SW 1271 (cell line): Measurements from ENCODE around the gene BCAS4.
"Not testable (repeated sequence)": the region's sequence is repeated elsewhere in the genome, so short reads cannot be mapped to it uniquely, and the experiment has no call there.

Source experiments
- DNase-seq, 2 experiments: peaks; one replicate each; lab custom pipeline; 2025; lab: John Stamatoyannopoulos, UW

The BCAS4 gene

GRCh38 chr20:50876063-50876685, 81.3 kb downstream of the BCAS4 start:
- DNase-seq = no peak

- no peak for DNase-seq
These were observed 82.0 kb downstream of the BCAS4 start for GRCh38 chr20:50876816-50877215.

DNA sequence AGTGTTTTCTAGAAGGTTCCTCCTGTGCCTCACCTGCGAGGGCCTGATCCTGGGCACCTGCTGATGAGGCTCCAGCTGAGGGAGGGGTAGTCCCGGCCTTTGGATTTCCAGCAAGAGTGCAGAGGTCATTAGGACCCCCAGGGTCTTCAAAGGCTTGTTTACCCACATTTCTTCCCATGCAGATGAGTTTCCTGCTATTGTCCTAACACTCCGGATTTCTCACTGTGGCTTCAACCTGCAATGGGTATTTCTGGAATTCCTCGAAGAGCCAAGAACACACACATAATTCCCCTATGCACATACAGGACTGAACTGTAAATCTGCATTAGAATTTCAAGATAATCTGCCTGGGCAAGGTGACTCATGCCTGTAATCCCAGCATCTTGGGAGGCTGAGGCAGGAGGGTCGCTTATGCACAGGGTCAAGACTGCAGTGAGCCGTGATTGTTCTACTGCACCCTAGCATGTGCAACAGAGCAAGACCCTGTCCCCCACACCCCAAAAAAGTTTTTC, 82.4 kb downstream of the BCAS4 start:
- no peak for DNase-seq

DNA sequence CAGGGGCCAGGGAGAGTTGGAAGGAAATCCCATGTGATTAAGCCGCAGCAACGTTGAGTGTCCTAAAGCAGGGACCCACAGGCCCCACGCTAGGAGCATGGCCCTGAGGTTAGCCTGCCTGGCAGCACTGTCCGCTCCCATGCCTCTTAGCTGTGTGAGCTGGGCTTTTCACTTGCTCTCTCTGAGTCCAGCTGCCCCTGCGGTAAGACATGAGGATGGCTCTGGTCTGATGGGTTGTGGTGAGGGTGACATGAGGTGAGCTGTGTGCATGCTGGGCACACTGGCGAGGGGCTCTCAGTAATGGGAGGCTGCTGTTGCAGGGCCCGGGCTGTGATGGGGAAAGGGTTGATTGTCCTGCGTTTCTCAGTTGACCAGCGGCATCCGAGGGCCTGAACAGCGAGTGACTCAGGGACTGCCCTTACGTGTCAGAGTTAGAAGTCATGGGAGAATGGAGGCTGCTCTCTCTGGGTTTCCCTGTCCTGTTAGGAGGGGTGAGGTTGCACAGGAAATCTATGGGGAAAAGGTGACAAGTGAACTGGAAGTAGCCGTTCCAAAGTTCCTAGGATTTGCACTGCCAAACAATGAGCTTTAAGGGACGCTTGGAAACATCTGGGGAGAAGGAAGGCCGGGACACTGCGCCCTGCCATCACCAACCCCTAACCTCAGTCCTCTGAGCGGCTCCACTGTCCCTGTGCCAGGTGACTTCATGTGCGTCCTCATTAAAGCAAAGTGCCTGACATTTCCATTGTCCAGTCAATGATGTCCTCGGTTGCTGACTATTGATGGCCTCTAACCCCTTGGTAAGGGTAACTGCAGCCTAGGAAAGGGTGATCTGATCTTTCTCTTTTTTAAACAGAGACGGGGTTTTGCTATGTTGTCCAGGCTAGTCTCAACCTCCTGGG, 85.0 kb downstream of the BCAS4 start:
- DNase-seq = no peak

DNA sequence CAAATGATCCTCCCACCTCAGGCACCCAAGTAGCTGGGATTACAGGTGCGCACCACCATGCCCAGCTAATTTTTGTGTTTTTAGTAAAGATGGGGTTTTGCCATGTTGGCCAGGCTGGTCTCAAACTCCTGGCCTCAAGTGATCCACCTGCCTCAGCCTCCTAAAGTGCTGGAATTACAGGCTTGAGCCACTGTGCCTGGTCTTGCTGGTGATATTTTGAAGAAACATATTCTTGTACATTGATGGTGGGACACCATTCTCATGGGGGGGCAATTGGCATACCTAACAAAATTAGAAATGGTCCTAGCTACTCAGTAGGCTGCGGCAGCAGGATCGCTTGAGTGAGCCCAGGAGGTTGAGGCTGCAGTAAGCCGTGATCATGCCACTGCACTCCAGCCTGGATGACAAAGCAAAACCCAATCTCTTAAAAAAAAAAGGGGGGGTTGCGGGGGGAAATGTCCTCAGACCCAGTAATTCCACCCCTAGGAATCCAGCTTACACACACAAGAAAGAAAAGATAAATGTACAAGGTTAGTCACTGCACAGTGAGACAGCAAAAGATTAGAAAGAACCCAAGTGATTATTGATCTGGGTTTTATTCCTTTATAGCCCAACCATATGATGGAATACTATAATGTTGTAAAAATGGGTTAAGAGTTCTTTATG, 87.0 kb downstream of the BCAS4 start:
- not testable (repeated sequence) for DNase-seq

DNA sequence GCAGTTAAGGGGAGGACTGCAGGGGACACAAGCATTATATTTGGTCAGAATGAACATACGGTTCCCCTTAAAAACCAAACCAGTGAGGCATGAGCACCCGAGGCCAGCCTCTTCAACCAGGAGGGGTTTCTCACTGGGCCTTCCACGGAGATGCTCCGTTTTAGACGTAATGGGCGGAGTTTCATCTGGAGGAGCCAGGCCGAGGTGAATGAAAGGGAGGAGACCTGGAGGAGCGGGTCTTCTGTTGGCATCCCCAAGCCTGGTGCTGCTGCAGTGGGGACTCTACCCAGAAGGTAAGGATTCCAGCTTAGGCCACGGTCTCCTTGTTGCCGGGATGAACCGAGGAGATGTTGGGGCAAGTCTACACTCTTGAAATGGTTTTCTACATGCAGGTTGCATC, 89.0 kb downstream of the BCAS4 start:
- no peak for DNase-seq

GRCh38 chr20:50885068-50885467, 90.2 kb downstream of the BCAS4 start:
- no peak for DNase-seq

DNA sequence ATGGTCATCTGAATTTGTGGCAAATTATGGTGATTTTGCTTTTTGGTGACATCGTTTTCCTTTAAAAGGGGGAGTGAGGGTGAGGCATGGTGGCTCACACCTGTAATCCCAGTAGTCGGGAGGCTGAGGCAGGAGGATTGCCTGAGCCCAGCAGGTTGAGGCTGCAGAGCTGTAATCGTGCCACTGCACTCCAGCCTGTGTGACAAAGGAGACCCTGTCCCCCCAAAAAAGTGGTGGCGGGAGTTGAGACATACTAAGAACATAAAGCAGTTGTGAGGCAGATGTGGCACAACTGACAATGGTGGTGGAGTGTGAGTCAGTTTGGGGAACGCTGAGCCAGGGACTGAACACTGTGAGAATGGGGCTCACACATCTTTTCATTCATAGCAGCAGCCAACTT, 90.9 kb downstream of the BCAS4 start:
- DNase-seq = no peak

- DNase-seq = no peak
These were observed 91.4 kb downstream of the BCAS4 start for GRCh38 chr20:50886184-50886790.

DNA sequence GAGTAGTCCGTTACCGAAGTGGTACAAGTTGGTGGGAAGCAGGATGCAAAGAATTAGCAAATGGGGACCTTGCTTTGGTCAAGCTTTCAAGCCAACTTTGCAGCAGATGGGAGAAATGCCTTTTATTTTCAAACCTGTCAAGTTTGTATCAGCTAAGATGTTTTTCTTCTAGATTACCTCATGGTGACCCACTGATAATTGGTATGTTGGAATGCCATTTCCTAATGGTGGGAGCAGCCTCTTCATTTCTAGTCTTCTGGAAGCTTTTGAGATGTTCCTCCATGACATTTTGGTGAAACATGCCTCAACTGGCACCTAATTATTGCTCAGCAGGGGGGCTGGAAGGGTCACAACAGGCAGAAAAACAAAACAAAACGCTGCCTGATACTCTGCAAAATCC, 92.7 kb downstream of the BCAS4 start:
- DNase-seq = no peak

- no peak for DNase-seq
These were observed 96.3 kb downstream of the BCAS4 start for GRCh38 chr20:50891138-50891537.

- no peak for DNase-seq
These were observed 97.5 kb downstream of the BCAS4 start for GRCh38 chr20:50892394-50892793.

DNA sequence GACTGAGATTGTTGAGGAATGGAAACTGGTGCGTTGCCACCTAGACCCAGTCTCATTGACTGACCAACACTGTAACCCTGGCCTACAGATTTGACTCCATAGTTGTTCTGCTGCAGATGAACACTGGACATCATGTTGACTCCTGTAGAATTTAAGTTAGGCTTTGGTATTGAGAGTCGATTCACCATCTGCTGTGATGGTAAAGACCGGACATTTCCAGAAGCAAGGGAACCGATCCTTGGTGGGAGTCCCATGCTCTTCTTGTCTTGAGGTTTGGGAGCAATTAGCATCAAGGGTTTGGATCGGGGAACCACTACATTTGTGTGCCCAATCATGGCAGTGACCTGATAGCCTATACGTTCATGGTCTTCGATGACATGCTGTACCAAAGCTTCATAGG, 98.8 kb downstream of the BCAS4 start:
- DNase-seq = no peak

GRCh38 chr20:50895111-50895830, 100.4 kb downstream of the BCAS4 start:
- DNase-seq = no peak

DNA sequence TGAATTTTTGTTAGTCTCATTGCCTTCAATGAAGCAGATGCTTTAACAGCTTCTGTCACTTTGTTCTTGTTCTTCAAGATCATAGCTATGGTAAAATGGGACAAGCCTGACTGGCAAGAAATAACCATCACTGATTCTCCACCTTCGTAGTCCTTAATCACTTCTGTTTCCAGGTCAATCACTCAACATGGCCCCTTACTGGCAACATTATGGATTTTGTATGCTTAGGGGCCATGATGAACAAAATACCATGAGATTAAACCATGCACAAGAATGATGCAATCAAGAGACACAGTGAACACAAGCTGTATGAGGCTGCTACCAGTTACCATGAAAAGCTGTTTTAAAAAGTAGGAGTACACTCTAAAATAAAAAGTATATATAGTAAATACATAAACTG, 103.6 kb downstream of the BCAS4 start:
- DNase-seq = no peak

GRCh38 chr20:50900261-50900660, 105.4 kb downstream of the BCAS4 start:
- DNase-seq = no peak

DNA sequence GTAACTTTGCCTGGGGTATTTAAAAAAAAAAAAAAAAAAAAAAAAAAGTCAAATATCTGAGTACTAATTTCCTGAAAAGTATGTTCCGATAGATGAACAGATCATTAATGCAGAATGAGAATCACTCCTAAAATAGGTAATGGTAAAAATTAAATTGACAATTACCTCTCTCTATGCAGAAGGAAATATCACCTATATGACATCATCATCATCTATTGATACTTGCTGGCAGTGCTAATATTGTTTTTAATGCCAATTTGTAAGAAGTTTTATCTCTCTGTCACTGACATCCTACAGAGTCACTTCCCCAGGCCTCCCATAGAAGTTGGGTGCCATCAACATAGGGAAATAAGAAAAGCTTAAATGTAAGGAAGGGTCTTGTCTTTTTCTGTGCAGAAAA, 106.4 kb downstream of the BCAS4 start:
- no peak for DNase-seq

GRCh38 chr20:50903353-50904051, 108.6 kb downstream of the BCAS4 start:
- DNase-seq = no peak

DNA sequence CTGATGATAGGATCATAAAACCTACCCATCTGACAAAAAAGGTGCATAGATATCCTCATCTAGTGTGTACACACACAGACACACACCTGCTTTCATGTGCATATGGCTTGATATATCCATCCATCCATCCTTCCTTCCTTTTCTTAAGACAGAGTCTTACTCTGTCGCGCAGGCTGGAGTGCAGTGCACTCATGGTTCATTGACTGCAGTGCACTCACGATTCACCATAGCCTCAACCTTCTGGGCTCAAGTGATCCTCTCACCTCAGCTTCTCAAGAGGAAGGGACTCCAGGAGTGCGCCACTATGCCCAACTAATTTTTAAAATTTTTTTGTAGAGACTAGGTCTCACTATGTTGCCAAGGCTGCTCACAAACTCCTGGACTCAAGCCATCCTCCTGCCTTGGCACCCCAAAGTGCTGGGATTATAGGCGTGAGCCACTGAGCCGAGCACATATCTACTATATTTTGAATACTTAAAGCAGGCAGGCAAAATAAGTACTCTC, 109.3 kb downstream of the BCAS4 start:
- DNase-seq = no peak

DNA sequence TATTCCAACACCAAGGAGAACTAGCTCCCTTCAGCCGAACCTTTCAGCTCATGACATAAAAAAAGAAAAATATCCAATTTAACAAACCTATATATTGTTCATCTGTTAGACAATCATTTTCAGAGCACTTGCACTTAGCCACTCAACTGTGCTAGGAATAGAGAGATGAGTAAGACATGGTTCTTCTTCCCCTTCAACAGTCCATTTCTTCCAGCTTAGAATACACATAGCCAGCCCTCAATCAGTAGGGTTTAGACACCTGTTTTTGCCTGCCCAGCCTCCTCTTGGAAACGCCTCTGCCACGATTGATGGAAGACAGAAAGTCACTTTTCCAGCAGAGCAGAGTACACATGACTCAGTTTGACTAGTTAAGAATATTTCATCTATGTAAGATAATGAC, 114.6 kb downstream of the BCAS4 start:
- DNase-seq = no peak

GRCh38 chr20:50911030-50911429, 116.2 kb downstream of the BCAS4 start:
- no peak for DNase-seq
